OCI-LY7 (cell line): ENCODE measurements around the gene MPC1L. TPM values are rescaled to one million over a fixed set of nuclear protein-coding genes. Genes with fewer than 3 reads are reported as not detected.
"Not testable (repeated sequence)": the region's sequence is repeated elsewhere in the genome, so short reads cannot be mapped to it uniquely, and the experiment has no call there.

Experiments used
- Bru-seq: library from RNA; stranded (reverse); fragments of 400-500 nt; gene quantifications from one replicate; lab custom pipeline; 2021; lab: Mats Ljungman, UMichigan
- BruChase-seq, 2 experiments: library from RNA; stranded (reverse); fragments of 400-500 nt; gene quantifications; one replicate each; lab custom pipeline; 2021; lab: Mats Ljungman, UMichigan
- BruUV-seq: library from RNA; stranded (reverse); fragments of 400-500 nt; replicated peaks from 2 replicates; lab custom pipeline; 2021; lab: Mats Ljungman, UMichigan
- CTCF ChIA-PET: fragments of 300-600 bp; sonication (Branson Sonifier 250); formaldehyde crosslinking; loops from one replicate; lab custom pipeline; 2022; ENCODE audit warnings: antibody characterized with exemption; ENCODE audit not compliant: unreplicated experiment; lab: Charles Lee
- POLR2A ChIA-PET: fragments of 300-600 bp; sonication (Branson Sonifier 250); formaldehyde crosslinking; loops from one replicate; lab custom pipeline; 2022; ENCODE audit warnings: antibody characterized with exemption; lab: Charles Lee
- DNase-seq: peaks from one replicate; pipeline ENCODE4 v3.0.0-alpha.2; 2015; ENCODE audit warnings: low spot score
- H2AFZ ChIP-seq: fragments of 200-600 bp; sonication (generic), shearing (Covaris generic); 2 replicates; pipeline ENCODE4 v1.6.1; 2014; ENCODE audit warnings: mild to moderate bottlenecking, antibody characterized with exemption, low read length, moderate library complexity
- H3K27ac ChIP-seq: fragments of 200-600 bp; sonication (generic); 2 replicates; pipeline ENCODE4 v1.5.1; 2014; ENCODE audit warnings: mixed run types, low read depth, mild to moderate bottlenecking, moderate library complexity, low read length, inconsistent platforms; ENCODE audit not compliant: poor library complexity, severe bottlenecking
- H3K36me3 ChIP-seq: fragments of 200-600 bp; sonication (generic); 2 replicates; pipeline ENCODE4 v1.6.1; 2014; ENCODE audit warnings: mild to moderate bottlenecking, antibody characterized with exemption, low read length, moderate library complexity, mixed read lengths; ENCODE audit not compliant: insufficient read depth
- H3K4me1 ChIP-seq: fragments of 200-600 bp; sonication (generic); 2 replicates; pipeline ENCODE4 v1.5.1; 2014; ENCODE audit warnings: mild to moderate bottlenecking, low read length; ENCODE audit not compliant: insufficient read depth, poor library complexity, severe bottlenecking
- H3K4me2 ChIP-seq: fragments of 200-600 bp; sonication (generic); 2 replicates; pipeline ENCODE4 v1.6.1; 2014; ENCODE audit warnings: mild to moderate bottlenecking, low read length
- H3K4me3 ChIP-seq: fragments of 200-600 bp; sonication (generic); 2 replicates; pipeline ENCODE4 v1.5.1; 2014; ENCODE audit warnings: mild to moderate bottlenecking, low read depth, low read length; ENCODE audit not compliant: poor library complexity, severe bottlenecking
- H3K79me2 ChIP-seq: fragments of 200-600 bp; sonication (generic); 2 replicates; pipeline ENCODE4 v1.6.1; 2016; ENCODE audit warnings: low read depth, mild to moderate bottlenecking, low read length, moderate library complexity, mixed read lengths; ENCODE audit not compliant: insufficient read depth
- H3K9me2 ChIP-seq: fragments of 200-600 bp; sonication (generic); 2 replicates; pipeline ENCODE4 v1.6.1; 2016; ENCODE audit warnings: mild to moderate bottlenecking, low read length, mixed read lengths; ENCODE audit not compliant: insufficient read depth
- H3K9me3 ChIP-seq: fragments of 200-600 bp; sonication (generic); 2 replicates; pipeline ENCODE4 v1.6.1; 2014; ENCODE audit warnings: mild to moderate bottlenecking, mixed run types, low read length, mixed read lengths
- H4K20me1 ChIP-seq: fragments of 200-600 bp; sonication (generic); 2 replicates; pipeline ENCODE4 v1.6.1; 2014; ENCODE audit warnings: mild to moderate bottlenecking, antibody characterized with exemption, low read length, moderate library complexity, mixed read lengths; ENCODE audit not compliant: insufficient read depth
- CTCF ChIP-seq: fragments of 200-600 bp; sonication (generic); conservative IDR thresholded peaks from 2 replicates; pipeline ENCODE4 v1.5.1; 2014; ENCODE audit warnings: mild to moderate bottlenecking, antibody characterized with exemption, low read length, moderate library complexity, mixed read lengths
- EZH2phosphoT487 ChIP-seq: fragments of 200-600 bp; sonication (generic); IDR thresholded peaks from 2 replicates; pipeline ENCODE4 v1.6.1; 2018; ENCODE audit warnings: low read depth, borderline replicate concordance, mild to moderate bottlenecking, mixed run types, antibody characterized with exemption, low read length, moderate library complexity, mixed read lengths
- intact Hi-C: fragments of 100-400 bp; cut with micrococcal nuclease; formaldehyde crosslinking; loops from one replicate; pipeline ENCODE4 v1.10.0; 2022; ENCODE audit not compliant: unreplicated experiment
- long read RNA-seq: library from polyadenylated mRNA; stranded (forward); transcript quantifications from one replicate; pipeline ENCODE4 v2.0.0, GENCODE V29; 2022
- total RNA-seq, 2 experiments: library from RNA; depleted of rRNA in 1 of 2; stranded (reverse); fragments of >200 nt in 1 of 2; shearing (Covaris generic) in 1 of 2; gene quantifications; 2 replicates each; pipeline ENCODE4 v1.2.3, GENCODE V29; 2014 to 2022

Gene MPC1L
- total RNA-seq (2014; rRNA removed; shearing (Covaris generic)) (not detected in 2 replicates), total RNA-seq (2022) (not detected in 2 replicates), Bru-seq, nascent RNA (not detected), BruChase-seq, experiment 1, labeled RNA remaining after a 6-hour chase (not detected), BruChase-seq, experiment 2, labeled RNA remaining after a 2-hour chase (not detected)
- long read RNA-seq = 0 reads

- no TSS peak for BruUV-seq
- H3K79me2 ChIP-seq = no peaks in the 10 kb centered on the region
- ChIA-PET CTCF (no interaction called here), POLR2A (no interaction called here)
- no peak for TF ChIP-seq CTCF
- no peak for TF ChIP-seq EZH2phosphoT487
- no peak within 1 kb of the TSS for H3K27ac ChIP-seq
- no peaks in the 10 kb centered on the region for H4K20me1 ChIP-seq
- no peaks in the 10 kb centered on the region for H3K9me2 ChIP-seq
- intact Hi-C loops = no loop called here
- H3K36me3 ChIP-seq = peaks cover 14% of the 10 kb centered on the region
- DNase-seq = no peak
- H3K4me2 ChIP-seq = no peak within 1 kb of the TSS
- H3K4me1 ChIP-seq = no peaks in the 10 kb centered on the region
- H3K4me3 ChIP-seq = no peak within 1 kb of the TSS
- H3K9me3 ChIP-seq = no peaks in the 10 kb centered on the region
- H2AFZ ChIP-seq = no peak within 1 kb of the TSS
Measured at GRCh38 chrX:40623139-40623536, at the start of gene MPC1L. MPC1L (plus strand) TSS chrX:40623428; CDS start chrX:40623566, 138 bp downstream.

GRCh38 chrX:40573763-40574162 is 49.5 kb upstream of the MPC1L start:
- TF ChIP-seq CTCF (peak; percentile 82), EZH2phosphoT487 (no peak)
- Histone ChIP-seq H3K9me2 (no peaks in the 10 kb centered on the region), H3K4me2 (no peak overlapping the region), H3K4me1 (no peaks in the 10 kb centered on the region), H3K4me3 (no peak overlapping the region), H3K27ac (no peak overlapping the region), H3K79me2 (no peaks in the 10 kb centered on the region), H2AFZ (no peak overlapping the region), H3K9me3 (no peaks in the 10 kb centered on the region), H3K36me3 (no peaks in the 10 kb centered on the region), H4K20me1 (no peaks in the 10 kb centered on the region)
- ChIA-PET POLR2A (interaction anchor here (0.8 kb wide), 1 partner anchor 165 kb away, joined by 4 read pairs; no protein-coding TSS in a partner anchor), CTCF (no interaction called here)
- BruUV-seq = no TSS peak
- peak; percentile 45 for DNase-seq
- intact Hi-C loops = loop anchor here (2.0 kb wide), 1 partner anchor 71 kb away; no protein-coding TSS in a partner anchor

- intact Hi-C loops = loop anchor here (2.0 kb wide), 1 partner anchor 69 kb away; no protein-coding TSS in a partner anchor
- H3K4me3 ChIP-seq, BruUV-seq, H2AFZ ChIP-seq, H3K9me3 ChIP-seq, DNase-seq, H3K4me1 ChIP-seq, CTCF ChIA-PET, H3K79me2 ChIP-seq, H4K20me1 ChIP-seq, H3K36me3 ChIP-seq, H3K27ac ChIP-seq, H3K9me2 ChIP-seq, H3K4me2 ChIP-seq: not testable (repeated sequence)
- POLR2A ChIA-PET = interaction anchor here (0.7 kb wide), 1 partner anchor 149 kb away, joined by 6 read pairs; no protein-coding TSS in a partner anchor
Measured at GRCh38 chrX:40575411-40575810, 47.8 kb upstream of the MPC1L start.
